Measurements from ENCODE around the gene PARVB. TPM values are rescaled to one million over a fixed set of nuclear protein-coding genes. Genes with fewer than 3 reads are reported as not detected.

Gene PARVB
- total and polyA plus RNA-seq, 4 donors, result 7.9 to 34.6 (median 20.2) TPM

DNA sequence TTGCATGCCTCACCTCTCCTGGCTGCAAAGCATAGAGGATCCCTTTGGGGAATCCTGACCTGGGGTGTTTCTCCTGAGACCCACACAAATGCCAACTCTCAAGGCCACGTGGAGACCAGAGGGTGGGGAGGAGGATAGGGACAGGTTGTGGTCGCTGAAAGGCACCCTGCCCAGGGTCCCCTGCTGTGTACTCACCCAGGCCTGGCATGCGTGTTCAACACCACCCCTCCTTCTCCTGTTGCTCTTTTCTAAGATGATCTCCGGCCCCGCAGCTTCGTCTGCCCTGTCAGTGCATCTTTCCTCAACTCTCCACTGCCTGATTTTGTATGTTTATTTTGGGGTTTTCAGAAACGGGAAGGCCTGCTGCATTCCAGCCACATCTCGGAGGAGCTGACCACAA, 112.0 kb downstream of the PARVB start:
- no peak for ATAC-seq (ENCODE audit: low FRiP score)

DNA sequence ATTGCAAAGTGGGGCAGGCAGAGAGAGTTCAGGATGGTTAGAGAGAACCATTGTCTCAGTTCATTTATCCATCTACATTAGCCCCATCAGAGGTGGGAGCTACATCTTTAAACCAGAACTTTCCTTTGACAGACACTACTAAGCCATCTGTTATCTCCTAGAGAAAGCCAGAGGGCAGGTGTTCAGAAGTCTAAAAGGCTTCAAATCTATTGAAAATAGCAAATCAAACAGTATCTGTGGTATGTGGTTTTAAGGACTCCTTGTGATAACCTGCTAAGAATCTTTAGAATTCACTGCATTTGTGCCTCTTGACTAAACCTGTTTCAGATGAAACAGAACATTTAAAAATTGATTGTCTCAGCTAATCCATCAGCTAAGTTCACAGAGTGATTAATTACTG, 112.7 kb downstream of the PARVB start:
- no peak for DNase-seq

More for the DNA sequence above, 112.0 kb downstream of the PARVB start:
- H3K4me3 ChIP-seq (ENCODE audit: low read length in 2 of 2), result no peak overlapping the region
- peak in 1 of 2 donors; percentile 39 for DNase-seq
- H3K9me3 ChIP-seq (ENCODE audit: control insufficient read depth, low read length), result peaks cover 7% of the 10 kb centered on the region
- WGBS, 2 donors, result 95 to 97% methylated on average over 8 of the region's 8 CpGs
- no peaks in the 10 kb centered on the region for H3K36me3 ChIP-seq (ENCODE audit: control insufficient read depth in 1 of 2, insufficient read depth in 2 of 2, low read length in 1 of 2)
- H3K27ac ChIP-seq (ENCODE audit: low read depth in 1 of 2, low read length in 2 of 2), result no peak overlapping the region
- no peaks in the 10 kb centered on the region for H3K27me3 ChIP-seq (ENCODE audit: control insufficient read depth in 1 of 2, insufficient read depth in 2 of 2, low read length in 1 of 2)
- intact Hi-C loops (cut with DNase I), result no loop called here
- no peaks in the 10 kb centered on the region for H3K4me1 ChIP-seq (ENCODE audit: control insufficient read depth in 1 of 2, insufficient read depth in 2 of 2, low read length in 2 of 2)

DNA sequence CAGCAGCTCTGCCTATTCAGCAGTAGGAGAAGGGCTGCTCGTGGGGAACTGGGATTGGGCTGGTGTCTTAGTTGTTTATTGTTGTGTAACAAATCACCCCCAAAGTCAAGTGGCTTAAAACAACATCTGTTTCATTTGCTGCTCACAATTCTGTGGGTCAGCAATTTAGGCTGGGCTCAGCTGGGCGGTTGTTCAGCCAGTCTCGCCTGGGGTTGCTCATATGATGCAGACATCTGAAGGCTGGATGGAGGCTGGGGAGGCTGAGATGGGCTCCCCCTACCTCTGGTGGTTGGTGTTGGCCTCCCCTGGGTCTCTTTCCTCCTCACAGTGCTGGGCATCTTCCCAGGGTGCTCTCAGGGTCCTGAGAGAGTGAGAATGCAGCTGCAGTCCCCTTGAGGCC, 113.3 kb downstream of the PARVB start:
- no peaks in the 10 kb centered on the region for H3K4me1 ChIP-seq (ENCODE audit: control insufficient read depth in 1 of 2, insufficient read depth in 2 of 2, low read length in 2 of 2)
- 94% methylated on average over 3 of the region's 3 CpGs for whole genome bisulfite sequencing, 2 donors
- H3K36me3 ChIP-seq (ENCODE audit: control insufficient read depth in 1 of 2, insufficient read depth in 2 of 2, low read length in 1 of 2), result no peaks in the 10 kb centered on the region
- H3K27ac ChIP-seq (ENCODE audit: low read depth in 1 of 2, low read length in 2 of 2), result no peak overlapping the region
- intact Hi-C loops (cut with DNase I), result no loop called here
- H3K4me3 ChIP-seq (ENCODE audit: low read length in 2 of 2), result no peak overlapping the region
- H3K27me3 ChIP-seq (ENCODE audit: control insufficient read depth in 1 of 2, insufficient read depth in 2 of 2, low read length in 1 of 2), result no peaks in the 10 kb centered on the region
- H3K9me3 ChIP-seq (ENCODE audit: control insufficient read depth, low read length), result peaks cover 7% of the 10 kb centered on the region
- ATAC-seq (ENCODE audit: low FRiP score) (no peak), DNase-seq (peak in 1 of 2 donors; percentile 46)

More for the DNA sequence above, 112.7 kb downstream of the PARVB start:
- peaks cover 7% of the 10 kb centered on the region for H3K9me3 ChIP-seq (ENCODE audit: control insufficient read depth, low read length)
- H3K36me3 ChIP-seq (ENCODE audit: control insufficient read depth in 1 of 2, insufficient read depth in 2 of 2, low read length in 1 of 2), result no peaks in the 10 kb centered on the region
- no peak overlapping the region for H3K4me3 ChIP-seq (ENCODE audit: low read length in 2 of 2)
- no peak for ATAC-seq (ENCODE audit: low FRiP score)
- intact Hi-C loops (cut with DNase I), result no loop called here
- no peaks in the 10 kb centered on the region for H3K4me1 ChIP-seq (ENCODE audit: control insufficient read depth in 1 of 2, insufficient read depth in 2 of 2, low read length in 2 of 2)
- H3K27me3 ChIP-seq (ENCODE audit: control insufficient read depth in 1 of 2, insufficient read depth in 2 of 2, low read length in 1 of 2), result no peaks in the 10 kb centered on the region
- no peak overlapping the region for H3K27ac ChIP-seq (ENCODE audit: low read depth in 1 of 2, low read length in 2 of 2)

DNA sequence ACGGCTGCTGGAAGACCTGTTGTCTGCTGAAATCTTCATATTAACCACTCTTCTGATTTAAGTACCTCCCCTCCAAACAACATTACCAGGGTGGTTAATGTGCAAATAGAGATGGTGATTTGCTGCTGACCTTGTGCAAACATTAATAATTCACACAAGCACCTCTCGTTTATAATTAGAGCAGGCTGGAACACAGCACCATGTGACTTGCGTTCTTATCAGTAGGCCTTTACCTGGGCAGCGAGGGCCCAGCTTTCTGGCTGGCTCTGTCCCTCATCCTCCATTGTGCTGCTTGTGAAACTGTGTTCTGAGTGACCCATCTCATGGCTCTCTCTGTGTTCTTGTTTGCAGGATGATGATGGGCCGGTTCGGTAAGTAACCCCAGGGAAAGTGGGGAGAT, 115.7 kb downstream of the PARVB start:
- H3K9me3 ChIP-seq (ENCODE audit: control insufficient read depth, low read length), result peaks cover 7% of the 10 kb centered on the region
- H3K27ac ChIP-seq (ENCODE audit: low read depth in 1 of 2, low read length in 2 of 2), result no peak overlapping the region
- H3K4me3 ChIP-seq (ENCODE audit: low read length in 2 of 2), result no peak overlapping the region
- ATAC-seq (ENCODE audit: low FRiP score) (no peak), DNase-seq (peak in 1 of 2 donors; percentile 5)
- no peaks in the 10 kb centered on the region for H3K4me1 ChIP-seq (ENCODE audit: control insufficient read depth in 1 of 2, insufficient read depth in 2 of 2, low read length in 2 of 2)
- intact Hi-C loops (cut with DNase I), result no loop called here
- 96 to 97% methylated on average over 6 of the region's 6 CpGs for WGBS, 2 donors
- H3K36me3 ChIP-seq (ENCODE audit: control insufficient read depth in 1 of 2, insufficient read depth in 2 of 2, low read length in 1 of 2), result no peaks in the 10 kb centered on the region
- H3K27me3 ChIP-seq (ENCODE audit: control insufficient read depth in 1 of 2, insufficient read depth in 2 of 2, low read length in 1 of 2), result no peaks in the 10 kb centered on the region

DNA sequence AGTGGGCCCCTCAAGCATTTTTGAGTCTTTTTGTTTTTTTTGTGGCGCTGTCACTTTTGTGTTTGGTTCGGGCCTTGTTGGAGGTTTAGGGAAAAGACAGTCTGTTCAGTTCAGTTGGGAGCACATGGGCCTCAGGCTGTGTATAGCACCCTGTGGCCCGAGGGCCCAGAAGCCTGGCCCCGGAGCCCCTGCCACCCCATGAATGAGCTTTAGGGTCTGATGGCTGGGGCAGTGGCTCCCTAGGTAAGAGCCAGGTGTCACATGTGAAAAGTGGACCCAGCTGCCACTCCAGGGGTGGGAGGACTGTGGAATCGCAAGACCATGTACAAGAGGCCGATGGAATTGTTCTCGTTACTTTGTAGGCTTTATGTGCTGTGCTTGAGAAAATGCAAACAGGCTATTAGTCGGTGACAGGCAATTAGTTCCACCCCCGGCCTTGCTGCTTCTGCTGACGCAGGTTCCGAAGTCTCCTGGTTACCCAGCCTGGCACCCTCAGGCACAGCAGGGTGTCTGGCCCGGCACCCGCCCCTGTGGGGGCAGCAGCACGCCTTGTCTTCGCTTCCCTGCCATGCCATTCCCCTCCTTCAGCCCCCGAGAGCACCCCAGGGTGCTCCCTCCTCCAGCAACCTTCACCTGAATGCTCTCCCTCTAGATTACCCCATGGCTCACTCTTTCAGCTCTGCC, 118.5 kb downstream of the PARVB start:
- H3K4me1 ChIP-seq (ENCODE audit: control insufficient read depth in 1 of 2, insufficient read depth in 2 of 2, low read length in 2 of 2), result no peaks in the 10 kb centered on the region
- DNase-seq (no peak), ATAC-seq (ENCODE audit: low FRiP score) (no peak)
- H3K36me3 ChIP-seq (ENCODE audit: control insufficient read depth in 1 of 2, insufficient read depth in 2 of 2, low read length in 1 of 2), result no peaks in the 10 kb centered on the region
- no peak overlapping the region for H3K4me3 ChIP-seq (ENCODE audit: low read length in 2 of 2)
- intact Hi-C loops (cut with DNase I), result no loop called here
- peaks cover 7% of the 10 kb centered on the region for H3K9me3 ChIP-seq (ENCODE audit: control insufficient read depth, low read length)
- no peak overlapping the region for H3K27ac ChIP-seq (ENCODE audit: low read depth in 1 of 2, low read length in 2 of 2)
- 96% methylated on average over 16 of the region's 16 CpGs for WGBS, 2 donors
- no peaks in the 10 kb centered on the region for H3K27me3 ChIP-seq (ENCODE audit: control insufficient read depth in 1 of 2, insufficient read depth in 2 of 2, low read length in 1 of 2)

DNA sequence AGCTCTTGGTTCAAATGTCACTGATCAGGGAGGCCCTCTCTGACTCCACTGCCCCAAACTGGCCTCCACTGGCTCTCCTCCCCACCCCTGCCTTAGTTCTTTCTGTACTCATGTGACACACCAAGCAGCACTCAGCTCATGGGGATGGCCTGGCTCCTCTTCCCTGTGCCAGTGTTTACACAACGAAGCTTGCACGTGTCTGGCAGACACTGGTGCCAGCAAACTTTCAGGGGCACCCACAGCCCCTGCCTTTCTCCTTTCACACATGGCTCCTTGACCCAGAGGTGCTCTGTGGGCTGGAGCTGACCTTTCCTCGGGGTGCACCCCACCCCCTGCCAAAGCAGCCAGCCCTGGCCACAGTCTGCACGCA, 119.0 kb downstream of the PARVB start:
- Histone ChIP-seq H3K27ac (ENCODE audit: low read depth in 1 of 2, low read length in 2 of 2) (no peak overlapping the region), H3K36me3 (ENCODE audit: control insufficient read depth in 1 of 2, insufficient read depth in 2 of 2, low read length in 1 of 2) (no peaks in the 10 kb centered on the region), H3K4me1 (ENCODE audit: control insufficient read depth in 1 of 2, insufficient read depth in 2 of 2, low read length in 2 of 2) (no peaks in the 10 kb centered on the region), H3K27me3 (ENCODE audit: control insufficient read depth in 1 of 2, insufficient read depth in 2 of 2, low read length in 1 of 2) (no peaks in the 10 kb centered on the region), H3K4me3 (ENCODE audit: low read length in 2 of 2) (no peak overlapping the region), H3K9me3 (ENCODE audit: control insufficient read depth, low read length) (peaks cover 2% of the 10 kb centered on the region)
- WGBS, 2 donors, result 61 to 62% methylated on average over 4 of the region's 4 CpGs
- no peak for ATAC-seq (ENCODE audit: low FRiP score)
- no peak for DNase-seq
- intact Hi-C loops (cut with DNase I), result no loop called here

DNA sequence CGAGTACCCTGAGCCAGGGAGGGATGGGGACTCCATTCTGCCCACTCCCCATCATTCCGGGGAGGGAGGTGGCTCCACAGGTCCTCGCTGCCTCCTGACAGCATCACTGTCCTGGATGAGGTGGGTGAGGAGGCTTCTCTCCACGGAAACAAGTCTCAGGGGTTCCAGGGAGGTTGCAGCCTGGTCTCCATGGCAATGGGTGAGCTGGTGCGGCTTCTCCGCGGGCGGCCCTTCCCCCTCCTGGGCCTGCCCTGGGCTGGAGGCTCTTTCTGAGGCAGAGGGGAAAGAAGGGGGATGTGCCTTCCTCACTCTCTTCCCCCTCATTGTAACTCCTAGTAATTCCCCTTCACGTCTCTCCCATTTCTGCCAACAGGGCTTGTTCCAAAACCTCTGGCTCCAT, 119.5 kb downstream of the PARVB start:
- Histone ChIP-seq H3K27ac (ENCODE audit: low read depth in 1 of 2, low read length in 2 of 2) (no peak overlapping the region), H3K36me3 (ENCODE audit: control insufficient read depth in 1 of 2, insufficient read depth in 2 of 2, low read length in 1 of 2) (no peaks in the 10 kb centered on the region), H3K9me3 (ENCODE audit: control insufficient read depth, low read length) (no peaks in the 10 kb centered on the region), H3K4me1 (ENCODE audit: control insufficient read depth in 1 of 2, insufficient read depth in 2 of 2, low read length in 2 of 2) (no peaks in the 10 kb centered on the region), H3K27me3 (ENCODE audit: control insufficient read depth in 1 of 2, insufficient read depth in 2 of 2, low read length in 1 of 2) (no peaks in the 10 kb centered on the region), H3K4me3 (ENCODE audit: low read length in 2 of 2) (no peak overlapping the region)
- intact Hi-C loops (cut with DNase I), result no loop called here
- DNase-seq, result no peak
- no peak for ATAC-seq (ENCODE audit: low FRiP score)
- 78 to 80% methylated on average over 5 to 9 of the region's 9 CpGs for WGBS, 2 donors

DNA sequence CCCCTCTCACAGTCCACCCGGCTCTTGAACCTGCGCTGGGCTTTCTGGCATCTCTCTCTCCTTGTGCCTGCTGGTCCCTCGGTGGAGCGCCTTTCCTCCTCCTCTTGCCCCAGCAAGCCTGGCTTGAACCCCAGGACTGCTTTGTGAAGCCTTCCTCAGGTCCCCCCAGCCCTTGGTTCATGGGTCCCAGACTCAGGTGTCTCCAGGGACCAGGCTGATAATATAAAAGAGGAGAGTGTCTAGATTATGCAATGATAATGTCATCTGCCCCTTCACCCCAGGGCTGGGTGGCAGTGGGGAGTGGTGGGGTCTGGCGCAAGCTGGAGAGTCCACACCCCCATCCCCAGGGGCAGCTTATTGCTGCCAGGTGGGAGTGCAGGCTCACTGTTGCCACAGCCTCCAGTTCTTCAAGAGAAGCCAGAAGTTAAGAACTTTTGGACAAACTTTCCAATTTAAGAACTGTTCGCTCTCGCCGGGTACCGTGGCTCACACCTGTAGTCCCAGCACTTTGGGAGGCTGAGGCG, 120.0 kb downstream of the PARVB start:
- WGBS, 2 donors, result 79 to 89% methylated on average over 10 of the region's 10 CpGs
- H3K27ac ChIP-seq (ENCODE audit: low read depth in 1 of 2, low read length in 2 of 2), result no peak overlapping the region
- no peak for DNase-seq

DNA sequence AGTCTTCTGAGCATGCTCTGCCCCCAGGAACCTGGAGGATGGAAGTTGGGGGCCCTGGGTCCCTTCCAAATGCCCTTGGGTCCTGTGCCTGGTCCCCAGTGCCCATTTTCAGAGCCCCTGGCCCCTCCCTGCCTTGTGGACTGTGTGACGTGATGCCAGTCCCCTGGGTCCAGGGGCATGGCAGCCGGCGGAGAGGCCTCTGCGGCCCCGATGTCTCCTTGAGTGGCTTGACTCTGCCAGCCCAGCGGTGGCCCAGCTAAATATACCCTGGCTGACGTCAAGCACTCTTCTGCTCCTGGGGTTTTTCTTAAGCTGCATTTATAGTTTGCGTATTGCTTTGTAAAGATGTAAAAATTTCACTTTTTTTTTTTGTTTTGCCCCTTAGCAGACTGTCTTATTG, 121.4 kb downstream of the PARVB start:
- Histone ChIP-seq H3K27me3 (ENCODE audit: control insufficient read depth in 1 of 2, insufficient read depth in 2 of 2, low read length in 1 of 2) (no peaks in the 10 kb centered on the region), H3K4me3 (ENCODE audit: low read length in 2 of 2) (no peak overlapping the region), H3K9me3 (ENCODE audit: control insufficient read depth, low read length) (no peaks in the 10 kb centered on the region), H3K27ac (ENCODE audit: low read depth in 1 of 2, low read length in 2 of 2) (no peak overlapping the region), H3K36me3 (ENCODE audit: control insufficient read depth in 1 of 2, insufficient read depth in 2 of 2, low read length in 1 of 2) (no peaks in the 10 kb centered on the region), H3K4me1 (ENCODE audit: control insufficient read depth in 1 of 2, insufficient read depth in 2 of 2, low read length in 2 of 2) (no peaks in the 10 kb centered on the region)
- ATAC-seq (ENCODE audit: low FRiP score) (no peak), DNase-seq (peak in 1 of 2 donors; percentile 71)
- intact Hi-C loops (cut with DNase I), result no loop called here
- WGBS, 2 donors, result 13 to 17% methylated on average over 8 of the region's 8 CpGs

More for the DNA sequence above, 120.0 kb downstream of the PARVB start:
- no peaks in the 10 kb centered on the region for H3K9me3 ChIP-seq (ENCODE audit: control insufficient read depth, low read length)
- no peak for ATAC-seq (ENCODE audit: low FRiP score)
- no peaks in the 10 kb centered on the region for H3K36me3 ChIP-seq (ENCODE audit: control insufficient read depth in 1 of 2, insufficient read depth in 2 of 2, low read length in 1 of 2)
- intact Hi-C loops (cut with DNase I), result no loop called here
- no peak overlapping the region for H3K4me3 ChIP-seq (ENCODE audit: low read length in 2 of 2)
- H3K4me1 ChIP-seq (ENCODE audit: control insufficient read depth in 1 of 2, insufficient read depth in 2 of 2, low read length in 2 of 2), result no peaks in the 10 kb centered on the region
- H3K27me3 ChIP-seq (ENCODE audit: control insufficient read depth in 1 of 2, insufficient read depth in 2 of 2, low read length in 1 of 2), result no peaks in the 10 kb centered on the region
